Measurements from ENCODE around the gene COL18A1. TPM values are rescaled to one million over a fixed set of nuclear protein-coding genes. Genes with fewer than 3 reads are reported as not detected.
"Not testable (repeated sequence)": the region's sequence is repeated elsewhere in the genome, so short reads cannot be mapped to it uniquely, and the experiment has no call there.

Gene COL18A1
- total RNA-seq, 4 donors from 2014 or later, result 124 to 224 (median 173) TPM

DNA sequence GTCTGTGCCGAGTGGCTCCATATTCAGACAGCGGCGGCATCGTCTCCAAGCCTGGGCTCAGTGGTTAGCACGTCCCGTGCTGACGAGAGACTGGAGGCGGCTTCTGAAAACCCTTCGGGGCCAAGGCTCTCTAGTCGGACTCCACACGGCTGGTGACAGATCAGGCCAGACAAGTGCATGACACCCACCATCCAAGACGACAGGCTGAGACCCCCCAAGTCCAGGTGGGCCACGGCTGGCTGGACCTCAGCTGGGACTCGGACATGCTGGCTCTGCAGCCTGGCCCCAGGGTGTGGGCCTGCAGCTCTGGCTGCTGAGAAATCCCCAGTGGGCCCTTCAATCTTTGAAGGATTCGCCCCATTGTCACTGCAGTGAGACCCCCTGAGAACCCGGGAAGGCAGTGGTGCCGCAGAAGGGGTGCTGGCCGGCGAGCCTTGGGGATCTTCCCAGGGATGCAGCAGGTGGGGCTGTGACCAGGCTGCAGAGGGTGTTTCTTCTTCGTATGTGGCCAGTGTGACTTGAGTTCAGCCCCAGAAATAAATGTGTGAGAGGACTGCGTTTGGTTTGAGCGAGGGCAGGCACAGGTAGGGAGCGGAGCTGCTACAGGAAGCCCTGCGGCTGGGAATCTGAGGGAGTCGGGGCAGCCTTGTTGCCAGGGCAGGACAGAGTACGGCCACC, 153.2 kb downstream of the COL18A1 start:
- Histone ChIP-seq H3K4me3 (no peak overlapping the region), H3K27ac (no peak overlapping the region), H3K36me3 (no peaks in the 10 kb centered on the region), H3K27me3 (no peaks in the 10 kb centered on the region), H3K9me3 (peaks cover 0 to under 1% (median 0%) of the 10 kb centered on the region in 4 donors), H3K4me1 (peaks cover 0 to 22% (median 3%) of the 10 kb centered on the region in 4 donors)
- DNase-seq (ENCODE audit: low spot score in 2 of 2), result peak in 1 of 2 donors; percentile 7
- TF ChIP-seq POLR2A (IDR thresholded peaks at IDR 0.05) (no peak), EP300 (IDR thresholded peaks at IDR 0.05) (no peak)
- TF ChIP-seq, protein P1, sequence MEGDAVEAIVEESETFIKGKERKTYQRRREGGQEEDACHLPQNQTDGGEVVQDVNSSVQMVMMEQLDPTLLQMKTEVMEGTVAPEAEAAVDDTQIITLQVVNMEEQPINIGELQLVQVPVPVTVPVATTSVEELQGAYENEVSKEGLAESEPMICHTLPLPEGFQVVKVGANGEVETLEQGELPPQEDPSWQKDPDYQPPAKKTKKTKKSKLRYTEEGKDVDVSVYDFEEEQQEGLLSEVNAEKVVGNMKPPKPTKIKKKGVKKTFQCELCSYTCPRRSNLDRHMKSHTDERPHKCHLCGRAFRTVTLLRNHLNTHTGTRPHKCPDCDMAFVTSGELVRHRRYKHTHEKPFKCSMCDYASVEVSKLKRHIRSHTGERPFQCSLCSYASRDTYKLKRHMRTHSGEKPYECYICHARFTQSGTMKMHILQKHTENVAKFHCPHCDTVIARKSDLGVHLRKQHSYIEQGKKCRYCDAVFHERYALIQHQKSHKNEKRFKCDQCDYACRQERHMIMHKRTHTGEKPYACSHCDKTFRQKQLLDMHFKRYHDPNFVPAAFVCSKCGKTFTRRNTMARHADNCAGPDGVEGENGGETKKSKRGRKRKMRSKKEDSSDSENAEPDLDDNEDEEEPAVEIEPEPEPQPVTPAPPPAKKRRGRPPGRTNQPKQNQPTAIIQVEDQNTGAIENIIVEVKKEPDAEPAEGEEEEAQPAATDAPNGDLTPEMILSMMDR (IDR thresholded peaks at IDR 0.05), result no peak
- 85 to 91% methylated on average over 20 to 23 of the region's 26 CpGs for WGBS, 2 donors

DNA sequence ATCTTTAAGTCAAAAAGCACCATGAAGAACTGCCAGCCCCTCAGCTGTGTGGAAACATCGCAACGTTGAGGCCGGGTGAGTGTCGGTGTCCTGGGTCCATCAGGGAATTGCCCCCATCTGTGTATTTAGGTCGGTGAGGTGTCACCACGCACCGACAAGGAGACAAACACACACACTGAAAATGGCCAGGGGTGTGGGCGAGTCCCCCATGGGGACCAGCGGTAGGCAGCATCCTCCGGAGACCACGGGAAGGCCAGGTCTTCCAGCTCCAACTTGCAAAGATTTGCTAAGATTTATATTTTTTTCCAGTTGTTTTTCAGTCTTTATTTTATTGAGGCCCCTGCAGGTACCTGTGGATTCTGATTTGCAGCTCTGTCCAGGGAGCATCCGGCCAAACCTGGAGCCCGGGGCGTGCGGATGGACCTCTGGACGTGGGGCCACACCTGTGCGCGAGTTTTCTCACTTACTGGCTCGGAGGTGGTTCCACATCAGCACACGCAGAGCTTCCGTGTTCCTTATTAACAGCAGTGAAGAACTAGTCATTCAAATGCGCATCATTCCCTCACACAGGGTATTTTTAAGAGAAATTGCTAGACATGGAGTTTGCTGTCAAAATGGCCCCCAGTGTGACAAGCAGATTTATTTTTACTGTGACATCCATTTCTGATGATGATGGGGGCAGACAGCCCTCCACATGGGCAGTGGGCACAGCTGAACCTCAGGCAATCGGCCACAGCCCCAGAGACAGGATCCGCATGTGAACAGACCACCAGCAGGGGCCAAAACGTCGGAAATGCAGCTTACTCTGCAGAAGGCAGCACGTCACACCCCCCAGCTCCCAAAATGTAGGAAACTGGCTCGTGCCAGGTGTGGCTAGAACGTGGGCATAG, 154.5 kb downstream of the COL18A1 start:
- peaks cover 0 to 13% (median 0%) of the 10 kb centered on the region in 4 donors for H3K9me3 ChIP-seq
- DNase-seq (ENCODE audit: low spot score in 2 of 2), result peak in 1 of 2 donors; percentile 6
- H3K27me3 ChIP-seq, result no peaks in the 10 kb centered on the region
- H3K4me3 ChIP-seq, result no peak overlapping the region
- no peak overlapping the region for H3K27ac ChIP-seq
- TF ChIP-seq EP300 (IDR thresholded peaks at IDR 0.05), result no peak
- no peaks in the 10 kb centered on the region for H3K36me3 ChIP-seq
- 82 to 83% methylated on average over 29 of the region's 29 CpGs for WGBS, 2 donors
- H3K4me1 ChIP-seq, result peaks cover 0 to 20% (median 3%) of the 10 kb centered on the region in 4 donors

DNA sequence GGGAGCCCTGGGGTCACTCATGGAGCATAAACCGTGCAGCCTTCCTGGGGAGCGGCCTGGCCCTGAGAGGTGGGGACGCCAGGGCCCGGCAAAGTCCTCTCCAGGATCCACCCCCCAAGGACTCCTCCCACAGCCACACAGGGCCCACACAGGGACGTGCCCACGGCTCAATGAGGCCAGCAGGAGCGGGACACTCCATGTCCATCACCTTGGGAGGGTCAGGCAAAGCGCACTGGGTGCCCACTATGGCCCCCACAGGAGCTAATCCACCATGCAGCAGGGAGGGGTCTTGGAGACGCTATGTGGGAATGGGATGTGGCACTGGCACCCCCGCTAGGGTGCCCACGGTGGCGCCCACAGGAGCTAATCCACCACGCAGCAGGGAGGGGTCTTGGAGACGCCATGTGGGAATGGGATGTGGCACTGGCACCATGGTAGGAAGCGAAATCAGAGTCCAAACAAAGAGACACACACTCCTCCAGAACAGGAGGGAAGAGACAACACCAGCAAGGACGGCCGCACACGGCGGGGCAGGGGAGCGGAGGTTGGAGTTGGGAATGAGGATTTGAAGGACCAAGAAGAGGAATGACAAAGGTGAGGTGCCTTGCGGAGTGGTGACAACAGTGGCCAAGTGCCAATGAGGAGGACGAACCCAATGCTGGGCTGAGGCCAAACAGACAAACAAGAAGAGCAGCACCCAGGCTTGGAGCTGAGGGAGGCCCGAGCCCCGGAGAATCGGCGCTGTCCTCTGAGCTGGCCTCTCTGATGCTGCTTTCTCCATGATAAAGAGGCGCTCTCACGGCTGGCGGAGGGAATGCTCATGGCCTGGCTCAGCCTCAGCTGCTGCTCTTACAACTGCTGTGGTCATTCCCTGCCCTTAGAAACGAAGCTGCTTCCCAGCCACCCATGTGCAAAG, 155.4 kb downstream of the COL18A1 start:
- DNase-seq (ENCODE audit: low spot score in 2 of 2), result peak in 1 of 2 donors; percentile 9
- TF ChIP-seq POLR2A (IDR thresholded peaks at IDR 0.05), result no peak
- TF ChIP-seq, protein P1 (IDR thresholded peaks at IDR 0.05), result no peak
- TF ChIP-seq EP300 (IDR thresholded peaks at IDR 0.05), result no peak
- Histone ChIP-seq H3K9me3 (peaks cover 0 to 16% (median 0%) of the 10 kb centered on the region in 4 donors), H3K4me1 (peaks cover 0 to 17% (median 3%) of the 10 kb centered on the region in 4 donors), H3K27me3 (no peaks in the 10 kb centered on the region), H3K36me3 (no peaks in the 10 kb centered on the region), H3K4me3 (no peak overlapping the region), H3K27ac (no peak overlapping the region)
- 83 to 85% methylated on average over 30 of the region's 30 CpGs for WGBS, 2 donors

DNA sequence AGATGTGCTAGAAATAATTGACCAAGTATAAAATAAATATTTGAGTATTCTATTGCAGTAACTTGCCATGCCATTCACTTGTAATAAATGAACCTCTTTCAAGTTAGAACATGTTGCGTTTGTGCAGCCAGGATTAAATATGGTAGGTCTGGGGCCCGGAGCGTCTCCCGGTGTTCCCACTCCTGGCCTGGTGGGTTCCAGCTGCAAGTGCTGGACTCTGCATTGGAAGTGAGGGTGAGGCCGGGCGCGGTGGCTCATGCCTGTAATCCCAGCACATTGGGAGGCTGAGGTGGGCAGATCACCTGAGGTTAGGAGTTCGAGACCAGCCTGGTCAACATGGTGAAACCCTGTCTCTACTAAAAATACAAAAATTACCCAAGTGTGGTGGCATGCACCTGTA, 156.3 kb downstream of the COL18A1 start:
- not testable (repeated sequence) for H3K4me1 ChIP-seq; DNase-seq (ENCODE audit: low spot score in 2 of 2)

DNA sequence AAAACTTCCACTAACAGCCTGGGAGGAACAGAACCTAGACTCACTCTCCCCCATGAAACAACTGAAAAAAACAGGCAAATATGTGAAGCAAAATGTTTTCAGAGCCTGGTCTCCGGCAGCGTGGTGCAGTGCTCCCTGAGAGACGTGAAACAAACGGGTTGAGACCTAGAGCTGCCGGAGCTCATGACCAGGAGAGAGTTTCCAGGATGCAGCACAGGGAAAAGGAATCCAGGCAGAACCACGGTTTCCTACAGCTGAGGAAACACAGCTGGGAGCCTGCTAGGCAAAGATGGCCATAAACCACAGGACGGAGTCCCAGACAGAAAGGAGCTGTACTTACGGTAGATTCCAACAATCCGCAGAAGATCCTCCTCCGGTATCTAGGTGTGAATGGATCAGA, 157.4 kb downstream of the COL18A1 start:
- H3K36me3 ChIP-seq, result no peaks in the 10 kb centered on the region
- TF ChIP-seq POLR2A (IDR thresholded peaks at IDR 0.05) (no peak), EP300 (IDR thresholded peaks at IDR 0.05) (no peak)
- TF ChIP-seq, protein P1 (IDR thresholded peaks at IDR 0.05), result no peak
- WGBS, 2 donors, result 39 to 51% methylated on average over 10 of the region's 10 CpGs
- peaks cover 0 to 19% (median 0%) of the 10 kb centered on the region in 4 donors for H3K9me3 ChIP-seq
- peak overlapping the region in 1 of 4 donors; percentile 22 for H3K4me3 ChIP-seq
- H3K4me1 ChIP-seq, result peaks cover 0 to 6% (median 0%) of the 10 kb centered on the region in 4 donors
- no peaks in the 10 kb centered on the region for H3K27me3 ChIP-seq
- DNase-seq (ENCODE audit: low spot score in 2 of 2), result peak in 1 of 2 donors; percentile 10
- H3K27ac ChIP-seq, result peak overlapping the region in 1 of 4 donors; percentile 35

More for the DNA sequence above, 156.3 kb downstream of the COL18A1 start:
- H3K4me3 ChIP-seq, H3K27me3 ChIP-seq, H3K27ac ChIP-seq, H3K36me3 ChIP-seq: not testable (repeated sequence)
- 95% methylated on average over 8 of the region's 8 CpGs for WGBS, 2 donors
- H3K9me3 ChIP-seq, result peaks cover 0 to 19% (median 0%) of the 10 kb centered on the region in 4 donors
